ENCODE data around the gene HAUS7. TPM values are rescaled to one million over a fixed set of nuclear protein-coding genes. Genes with fewer than 3 reads are reported as not detected.

Gene HAUS7
- total RNA-seq: 16.2 TPM
- long read RNA-seq, transcript HAUS7-202 (10 exons, 1,363 nt): major isoform, 31 of 33 reads
- long read RNA-seq, partial matches to known transcripts: 0 of 33 reads
- long read RNA-seq, other reads (novel, unspliced or antisense): 2 of 33 reads

- ATAC-seq: peak; percentile 90
- peak; percentile 91 for DNase-seq
- intact Hi-C loops (cut with micrococcal nuclease): no loop called here
Measured at GRCh38 chrX:153470411-153471363, at the start of gene HAUS7. Gene HAUS7 (minus strand): TSS chrX:153470576. CDS start chrX:153470557, 19 bp downstream.

GRCh38 chrX:153519569-153520286 is 49.4 kb upstream of the HAUS7 start:
- intact Hi-C loops (cut with micrococcal nuclease): no loop called here

GRCh38 chrX:153517946-153518834 is 47.8 kb upstream of the HAUS7 start:
- DNase-seq: no peak
- intact Hi-C loops (cut with micrococcal nuclease): no loop called here
- ATAC-seq: no peak

More at GRCh38 chrX:153519569-153520286, 49.4 kb upstream of the HAUS7 start:
- DNase-seq: no peak
- ATAC-seq: no peak

GRCh38 chrX:153517423-153517822 is 47.0 kb upstream of the HAUS7 start, which contains the start of gene ATP2B3:
Gene ATP2B3 (plus strand): TSS chrX:153517642. CDS start chrX:153536248, 18,606 bp downstream.
- intact Hi-C loops (cut with micrococcal nuclease): no loop called here
- ATAC-seq (no peak), DNase-seq (no peak)

- intact Hi-C loops (cut with micrococcal nuclease): no loop called here
- no peak for ATAC-seq
Measured at GRCh38 chrX:153516073-153516472, 45.7 kb upstream of the HAUS7 start.

GRCh38 chrX:153515435-153515834 is 45.1 kb upstream of the HAUS7 start:
- intact Hi-C loops (cut with micrococcal nuclease): no loop called here
- no peak for ATAC-seq
- DNase-seq: no peak

More at GRCh38 chrX:153516073-153516472, 45.7 kb upstream of the HAUS7 start:
- no peak for DNase-seq

GRCh38 chrX:153514259-153514658 is 43.9 kb upstream of the HAUS7 start:
- no peak for ATAC-seq
- intact Hi-C loops (cut with micrococcal nuclease): no loop called here

GRCh38 chrX:153513265-153513664 is 42.9 kb upstream of the HAUS7 start:
- intact Hi-C loops (cut with micrococcal nuclease): no loop called here
- no peak for DNase-seq
- ATAC-seq: no peak

More at GRCh38 chrX:153514259-153514658, 43.9 kb upstream of the HAUS7 start:
- DNase-seq: no peak

GRCh38 chrX:153512501-153512893 is 42.1 kb upstream of the HAUS7 start:
- ATAC-seq (no peak), DNase-seq (no peak)
- intact Hi-C loops (cut with micrococcal nuclease): no loop called here

- intact Hi-C loops (cut with micrococcal nuclease): no loop called here
- ATAC-seq: no peak
- DNase-seq: no peak
Measured at GRCh38 chrX:153511784-153512500, 41.6 kb upstream of the HAUS7 start.

GRCh38 chrX:153510383-153510782 is 40.0 kb upstream of the HAUS7 start:
- intact Hi-C loops (cut with micrococcal nuclease): no loop called here
- DNase-seq (no peak), ATAC-seq (no peak)

GRCh38 chrX:153509592-153509991 is 39.2 kb upstream of the HAUS7 start:
- ATAC-seq (no peak), DNase-seq (no peak)
- intact Hi-C loops (cut with micrococcal nuclease): no loop called here

- ATAC-seq (peak; percentile 87), DNase-seq (peak; percentile 88)
- intact Hi-C loops (cut with micrococcal nuclease): no loop called here
Measured at GRCh38 chrX:153507484-153508178, 37.3 kb upstream of the HAUS7 start.

GRCh38 chrX:153505361-153505760 is 35.0 kb upstream of the HAUS7 start:
- intact Hi-C loops (cut with micrococcal nuclease): no loop called here
- DNase-seq: no peak
- no peak for ATAC-seq

- ATAC-seq: no peak
Measured at GRCh38 chrX:153504445-153505016, 34.2 kb upstream of the HAUS7 start.

GRCh38 chrX:153502796-153503195 is 32.4 kb upstream of the HAUS7 start:
- no peak for DNase-seq
- intact Hi-C loops (cut with micrococcal nuclease): no loop called here
- no peak for ATAC-seq

More at GRCh38 chrX:153504445-153505016, 34.2 kb upstream of the HAUS7 start:
- DNase-seq: no peak
- intact Hi-C loops (cut with micrococcal nuclease): no loop called here

- ATAC-seq (no peak), DNase-seq (no peak)
- intact Hi-C loops (cut with micrococcal nuclease): no loop called here
Measured at GRCh38 chrX:153502131-153502530, 31.8 kb upstream of the HAUS7 start.

All from left ventricle myocardium superior (tissue), 1 donor.